HL-60 (cell line): ENCODE measurements around the gene PPFIA3.

Source experiments
- GABPA ChIP-seq: IDR thresholded peaks from 2 replicates; pipeline ENCODE4 v1.6.1; 2012; ENCODE audit warnings: low read depth
- POLR2AphosphoS5 ChIP-seq: IDR thresholded peaks from 2 replicates; pipeline ENCODE4 v1.6.1; 2012; ENCODE audit warnings: low read depth

DNA sequence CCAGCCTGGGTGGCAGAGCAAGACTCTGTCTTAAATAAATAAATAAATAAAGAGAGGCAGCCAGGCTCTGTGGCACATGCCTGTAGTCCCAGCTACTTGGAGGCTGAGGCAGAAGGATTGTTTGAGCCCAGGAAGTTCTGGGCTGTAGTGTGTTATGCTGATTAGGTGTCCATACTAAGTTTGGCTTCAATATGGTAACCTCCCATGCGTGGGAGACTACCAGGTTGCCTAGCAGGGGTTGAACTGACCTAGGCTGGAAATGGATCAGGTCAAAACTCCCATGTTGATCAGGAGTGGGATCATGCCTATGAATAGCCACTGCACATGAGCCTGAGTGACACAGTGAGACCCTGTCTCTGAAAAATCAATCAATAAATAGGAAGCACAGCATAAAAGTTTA is 38.1 kb upstream of the PPFIA3 start:
- no peak for TF ChIP-seq GABPA
- no peak for TF ChIP-seq POLR2AphosphoS5
